Gastrocnemius medialis (tissue), 4 donors: ENCODE results near the gene PTPRT. TPM values are rescaled to one million over a fixed set of nuclear protein-coding genes. Genes with fewer than 3 reads are reported as not detected.

Experiments
- ATAC-seq, 2 donors: fragments of 150-250 bp; one replicate each; pipeline ENCODE4 v1.9.1; 2016
- DNase-seq, 2 donors: peaks; one replicate each; pipeline ENCODE4 v3.0.0-alpha.2; 2019
- H3K27ac ChIP-seq, 4 donors: fragments of 200-600 bp; sonication (generic); 1 replicate in 1 of 4; 2 replicates in 3 of 4; pipeline ENCODE4 v1.5.1; 2016 to 2018; ENCODE audit warnings: mild to moderate bottlenecking in 2 of 4, moderate library complexity in 1 of 4
- H3K27me3 ChIP-seq, 3 donors: fragments of 200-600 bp; sonication (generic) in 2 of 3; 1 replicate in 1 of 3; 2 replicates in 2 of 3; pipeline versions ENCODE4 v1.5.1 to v1.6.0; 2016 to 2019; ENCODE audit warnings: mild to moderate bottlenecking in 1 of 3, moderate library complexity in 1 of 3
- H3K36me3 ChIP-seq, 2 donors: fragments of 200-600 bp; sonication (generic) in 1 of 2; one replicate each; pipeline ENCODE4 v1.5.1; 2017 to 2018
- H3K4me1 ChIP-seq, 2 donors: fragments of 200-600 bp; sonication (generic) in 1 of 2; one replicate each; pipeline ENCODE4 v1.5.1; 2016 to 2017; ENCODE audit warnings: mild to moderate bottlenecking in 2 of 2
- H3K4me3 ChIP-seq, 4 donors: fragments of 200-600 bp; sonication (generic) in 3 of 4; 1 replicate in 1 of 4; 2 replicates in 3 of 4; pipeline ENCODE4 v1.5.1; 2016 to 2019; ENCODE audit warnings: mild to moderate bottlenecking in 2 of 4
- H3K9me3 ChIP-seq, 3 donors: fragments of 200-600 bp; sonication (generic) in 2 of 3; 1 replicate in 1 of 3; 2 replicates in 2 of 3; pipeline ENCODE4 v1.5.1; 2016 to 2019
- POLR2A ChIP-seq, 2 donors: fragments of 450-650 bp; IDR thresholded peaks; one replicate each; pipeline ENCODE4 v1.6.1; 2017; ENCODE audit warnings: antibody characterized with exemption in 2 of 2, mild to moderate bottlenecking in 2 of 2, moderate library complexity in 2 of 2
- in situ Hi-C, 4 donors: fragments of 200-750 bp; cut with MboI; loops; one replicate each; pipeline versions ENCODE4 v1.15.0 to v1.8.0; 2017; ENCODE audit warnings: low sequenced_read_pairs in 4 of 4
- intact Hi-C: fragments of 100-400 bp; cut with DNase I; formaldehyde crosslinking; loops from one replicate; pipeline ENCODE4 v1.15.1; 2023; ENCODE audit warnings: low total_unique reads
- total RNA-seq, 4 donors: library from RNA; depleted of rRNA; stranded (reverse); fragments of >200 nt; gene quantifications; one replicate each; pipeline versions ENCODE4 v1.1.0 to v1.2.3, GENCODE V29; 2016
- TF ChIP-seq, protein P1 (sequence below), 5 experiments: fragments of 450-650 bp in 3 of 5; fragments of 200-600 bp in 2 of 5; sonication (generic) in 2 of 5; IDR thresholded peaks in 4 of 5; conservative IDR thresholded peaks in 1 of 5; 1 replicate in 4 of 5; 2 replicates in 1 of 5; pipeline ENCODE4 v1.5.1; 2016 to 2019; ENCODE audit warnings: antibody characterized with exemption in 5 of 5, mild to moderate bottlenecking in 3 of 5, moderate library complexity in 3 of 5

Gene PTPRT
- total RNA-seq, 4 donors from 2014 or later: not detected

GRCh38 chr20:42795111-42795695, 394.5 kb downstream of the PTPRT start:
- in situ Hi-C loops (no loop called here), intact Hi-C loops (no loop called here)
- no peak overlapping the region for H3K27ac ChIP-seq
- DNase-seq: no peak
- H3K4me1 ChIP-seq: no peaks in the 10 kb centered on the region
- no peaks in the 10 kb centered on the region for H3K27me3 ChIP-seq
- H3K4me3 ChIP-seq: no peak overlapping the region
- TF ChIP-seq, protein P1, sequence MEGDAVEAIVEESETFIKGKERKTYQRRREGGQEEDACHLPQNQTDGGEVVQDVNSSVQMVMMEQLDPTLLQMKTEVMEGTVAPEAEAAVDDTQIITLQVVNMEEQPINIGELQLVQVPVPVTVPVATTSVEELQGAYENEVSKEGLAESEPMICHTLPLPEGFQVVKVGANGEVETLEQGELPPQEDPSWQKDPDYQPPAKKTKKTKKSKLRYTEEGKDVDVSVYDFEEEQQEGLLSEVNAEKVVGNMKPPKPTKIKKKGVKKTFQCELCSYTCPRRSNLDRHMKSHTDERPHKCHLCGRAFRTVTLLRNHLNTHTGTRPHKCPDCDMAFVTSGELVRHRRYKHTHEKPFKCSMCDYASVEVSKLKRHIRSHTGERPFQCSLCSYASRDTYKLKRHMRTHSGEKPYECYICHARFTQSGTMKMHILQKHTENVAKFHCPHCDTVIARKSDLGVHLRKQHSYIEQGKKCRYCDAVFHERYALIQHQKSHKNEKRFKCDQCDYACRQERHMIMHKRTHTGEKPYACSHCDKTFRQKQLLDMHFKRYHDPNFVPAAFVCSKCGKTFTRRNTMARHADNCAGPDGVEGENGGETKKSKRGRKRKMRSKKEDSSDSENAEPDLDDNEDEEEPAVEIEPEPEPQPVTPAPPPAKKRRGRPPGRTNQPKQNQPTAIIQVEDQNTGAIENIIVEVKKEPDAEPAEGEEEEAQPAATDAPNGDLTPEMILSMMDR (IDR thresholded peaks at IDR 0.05 in 4 of 5, conservative IDR thresholded peaks at IDR 0.05 in 1 of 5): no peak
- TF ChIP-seq POLR2A (IDR thresholded peaks at IDR 0.05): no peak
- ATAC-seq: no peak
- H3K9me3 ChIP-seq: no peaks in the 10 kb centered on the region
- H3K36me3 ChIP-seq: no peaks in the 10 kb centered on the region

GRCh38 chr20:42792052-42792451, 397.7 kb downstream of the PTPRT start:
- TF ChIP-seq, protein P1 (IDR thresholded peaks at IDR 0.05 in 4 of 5, conservative IDR thresholded peaks at IDR 0.05 in 1 of 5): no peak
- no peak for TF ChIP-seq POLR2A (IDR thresholded peaks at IDR 0.05)
- DNase-seq (no peak), ATAC-seq (no peak)
- H3K9me3 ChIP-seq: no peaks in the 10 kb centered on the region
- intact Hi-C loops: no loop called here
- H3K36me3 ChIP-seq: no peaks in the 10 kb centered on the region
- no peaks in the 10 kb centered on the region for H3K27me3 ChIP-seq
- in situ Hi-C loops: no loop called here
- no peak overlapping the region for H3K4me3 ChIP-seq
- no peak overlapping the region for H3K27ac ChIP-seq
- no peaks in the 10 kb centered on the region for H3K4me1 ChIP-seq

DNA sequence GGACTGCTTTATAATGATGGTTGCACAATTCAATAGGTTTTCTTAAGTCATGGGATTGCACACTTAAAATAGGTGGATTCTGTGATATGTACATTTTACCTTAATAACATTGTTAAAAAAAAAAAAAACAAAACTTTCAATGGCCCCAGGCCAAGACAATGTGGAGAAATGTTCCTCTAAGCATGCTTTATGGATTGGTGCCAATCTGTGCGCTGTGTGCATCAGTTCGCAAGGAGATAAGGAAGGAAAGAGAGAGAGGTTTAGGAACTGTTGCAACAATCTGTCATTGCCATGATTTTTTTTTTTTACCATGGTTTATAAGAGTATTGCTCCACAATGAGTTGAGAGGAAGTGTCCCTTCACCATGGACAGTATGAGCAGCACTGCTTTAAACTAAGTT, 399.6 kb downstream of the PTPRT start:
- no peak for TF ChIP-seq POLR2A (IDR thresholded peaks at IDR 0.05)
- TF ChIP-seq, protein P1 (IDR thresholded peaks at IDR 0.05 in 4 of 5, conservative IDR thresholded peaks at IDR 0.05 in 1 of 5): no peak
- H3K27me3 ChIP-seq: no peaks in the 10 kb centered on the region
- ATAC-seq (no peak), DNase-seq (no peak)
- intact Hi-C loops (no loop called here), in situ Hi-C loops (no loop called here)
- H3K36me3 ChIP-seq: no peaks in the 10 kb centered on the region
- no peak overlapping the region for H3K27ac ChIP-seq
- H3K4me1 ChIP-seq: no peaks in the 10 kb centered on the region
- no peak overlapping the region for H3K4me3 ChIP-seq
- H3K9me3 ChIP-seq: no peaks in the 10 kb centered on the region

GRCh38 chr20:42788707-42789106, 401.0 kb downstream of the PTPRT start:
- Histone ChIP-seq H3K36me3 (no peaks in the 10 kb centered on the region), H3K4me1 (no peaks in the 10 kb centered on the region), H3K4me3 (no peak overlapping the region), H3K27me3 (no peaks in the 10 kb centered on the region), H3K9me3 (no peaks in the 10 kb centered on the region), H3K27ac (no peak overlapping the region)
- no peak for DNase-seq
- no peak for ATAC-seq
- TF ChIP-seq, protein P1 (IDR thresholded peaks at IDR 0.05 in 4 of 5, conservative IDR thresholded peaks at IDR 0.05 in 1 of 5): no peak
- in situ Hi-C loops: no loop called here
- intact Hi-C loops: no loop called here

DNA sequence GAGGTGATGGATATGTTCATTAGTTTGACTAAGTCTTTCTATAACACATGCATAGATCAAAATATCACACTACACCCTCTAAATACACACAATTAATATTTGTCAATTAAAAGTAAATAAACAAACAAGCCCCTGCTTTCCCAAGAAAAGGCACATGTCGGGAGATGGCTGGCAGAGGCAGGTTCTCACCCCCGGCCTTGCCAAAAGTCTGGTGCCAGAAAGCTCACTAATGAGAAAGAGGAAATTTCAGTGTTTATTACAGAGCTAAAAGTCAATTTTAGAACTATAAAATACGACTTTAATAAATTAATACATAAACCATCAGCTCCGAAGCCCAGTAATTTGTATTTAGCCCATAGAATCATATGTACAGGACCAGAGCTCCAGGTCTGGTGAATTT, 404.7 kb downstream of the PTPRT start:
- intact Hi-C loops (no loop called here), in situ Hi-C loops (no loop called here)
- no peak overlapping the region for H3K4me3 ChIP-seq
- H3K36me3 ChIP-seq: no peaks in the 10 kb centered on the region
- H3K27ac ChIP-seq: no peak overlapping the region
- DNase-seq (no peak), ATAC-seq (no peak)
- H3K4me1 ChIP-seq: no peaks in the 10 kb centered on the region
- H3K27me3 ChIP-seq: no peaks in the 10 kb centered on the region
- TF ChIP-seq, protein P1 (IDR thresholded peaks at IDR 0.05 in 4 of 5, conservative IDR thresholded peaks at IDR 0.05 in 1 of 5): no peak
- TF ChIP-seq POLR2A (IDR thresholded peaks at IDR 0.05): no peak
- no peaks in the 10 kb centered on the region for H3K9me3 ChIP-seq
